ENCODE measurements around the gene PPP2R2B. TPM values are rescaled to one million over a fixed set of nuclear protein-coding genes. Genes with fewer than 3 reads are reported as not detected.

The PPP2R2B gene
- total RNA-seq, 1 experiment from 2014 or later, result not detected

DNA sequence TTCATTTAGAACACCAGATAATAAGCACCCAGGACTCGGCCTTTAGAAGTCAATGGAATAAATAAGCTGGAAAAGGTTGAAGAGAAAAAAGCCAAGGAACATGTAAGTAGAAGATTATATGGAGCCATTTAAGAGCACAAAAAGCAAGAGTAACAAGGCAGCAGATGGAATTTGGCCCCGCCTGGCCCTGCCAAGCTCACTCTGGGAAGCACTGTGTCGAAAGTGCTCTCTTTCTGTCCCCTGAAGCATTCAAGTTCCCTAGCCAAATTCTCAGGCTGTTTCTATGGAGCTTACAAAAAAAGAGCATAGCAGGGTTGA, 289.6 kb downstream of the PPP2R2B start:
- Histone ChIP-seq H4K20me1 (ENCODE audit: low read length) (no peaks in the 10 kb centered on the region), H3F3A (ENCODE audit: low read length, unreplicated experiment) (no peaks in the 10 kb centered on the region), H3K4me3 (ENCODE audit: low read length) (no peak overlapping the region), H3K9me2 (replicated peaks; ENCODE audit: low read length) (no peaks in the 10 kb centered on the region), H3K4me2 (ENCODE audit: low read length) (no peak overlapping the region), H3K27me3 (ENCODE audit: low read length) (peaks cover 71% of the 10 kb centered on the region), H3K79me2 (ENCODE audit: low read length) (no peaks in the 10 kb centered on the region), H3K4me1 (ENCODE audit: insufficient read depth, low read length) (0 out of 2 replicates have a peak, but pooled peaks cover 10% of the 10 kb centered on the region), H3K9ac (ENCODE audit: low read length) (no peak overlapping the region), H2AFZ (ENCODE audit: low read length) (no peak overlapping the region), H3K36me3 (ENCODE audit: low read depth, low read length) (no peaks in the 10 kb centered on the region), H3K27ac (ENCODE audit: low read length) (no peak overlapping the region), H3K9me3 (ENCODE audit: low read length) (no peaks in the 10 kb centered on the region)
- intact Hi-C loops (cut with micrococcal nuclease), result no loop called here
- CTCF ChIA-PET, result no interaction called here
- no peak for DNase-seq
- TF ChIP-seq, protein P1, sequence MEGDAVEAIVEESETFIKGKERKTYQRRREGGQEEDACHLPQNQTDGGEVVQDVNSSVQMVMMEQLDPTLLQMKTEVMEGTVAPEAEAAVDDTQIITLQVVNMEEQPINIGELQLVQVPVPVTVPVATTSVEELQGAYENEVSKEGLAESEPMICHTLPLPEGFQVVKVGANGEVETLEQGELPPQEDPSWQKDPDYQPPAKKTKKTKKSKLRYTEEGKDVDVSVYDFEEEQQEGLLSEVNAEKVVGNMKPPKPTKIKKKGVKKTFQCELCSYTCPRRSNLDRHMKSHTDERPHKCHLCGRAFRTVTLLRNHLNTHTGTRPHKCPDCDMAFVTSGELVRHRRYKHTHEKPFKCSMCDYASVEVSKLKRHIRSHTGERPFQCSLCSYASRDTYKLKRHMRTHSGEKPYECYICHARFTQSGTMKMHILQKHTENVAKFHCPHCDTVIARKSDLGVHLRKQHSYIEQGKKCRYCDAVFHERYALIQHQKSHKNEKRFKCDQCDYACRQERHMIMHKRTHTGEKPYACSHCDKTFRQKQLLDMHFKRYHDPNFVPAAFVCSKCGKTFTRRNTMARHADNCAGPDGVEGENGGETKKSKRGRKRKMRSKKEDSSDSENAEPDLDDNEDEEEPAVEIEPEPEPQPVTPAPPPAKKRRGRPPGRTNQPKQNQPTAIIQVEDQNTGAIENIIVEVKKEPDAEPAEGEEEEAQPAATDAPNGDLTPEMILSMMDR (conservative IDR thresholded peaks at IDR 0.05; ENCODE audit: low read depth, low read length), result no peak
- TF ChIP-seq EZH2 (IDR thresholded peaks at IDR 0.05; ENCODE audit: low read length, unreplicated experiment) (no peak), EZH2phosphoT487 (IDR thresholded peaks at IDR 0.05; ENCODE audit: borderline replicate concordance, low read length) (no peak)
- no peak for ATAC-seq
- BruUV-seq (replicated peaks), result no TSS peak
- POLR2A ChIA-PET (ENCODE audit: unreplicated experiment), result no interaction called here

DNA sequence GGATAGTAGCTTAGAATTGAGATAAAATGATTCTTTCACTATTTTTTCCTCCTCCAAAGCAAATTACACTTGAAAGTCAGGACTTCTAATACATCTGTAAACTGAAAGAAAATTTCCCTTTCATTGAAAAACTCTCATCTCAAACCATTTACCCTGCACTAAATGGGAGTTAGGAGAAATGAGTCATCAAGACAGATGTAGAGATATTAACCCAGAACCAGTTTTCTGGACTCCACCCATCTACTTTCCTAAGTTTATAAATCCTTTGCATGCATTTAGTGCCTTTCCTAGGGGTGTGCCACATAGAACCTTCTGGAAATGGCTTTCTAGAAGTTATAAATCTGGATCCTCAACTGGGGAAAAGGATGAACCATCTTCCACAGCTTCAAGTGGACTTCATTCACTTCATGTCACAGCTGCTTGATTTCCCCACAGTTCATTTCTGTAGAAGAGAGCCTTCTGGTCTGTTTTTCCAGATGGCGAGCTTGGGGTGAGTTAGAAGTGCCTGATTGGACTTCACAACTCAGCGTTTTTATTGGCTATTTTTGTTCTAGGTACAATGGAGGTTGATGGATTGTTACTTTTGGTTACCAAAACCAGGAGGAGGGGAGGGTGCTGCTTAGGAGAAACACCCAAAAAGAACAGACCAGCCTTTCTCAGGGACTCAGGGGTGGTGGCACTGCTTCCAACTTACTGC, 290.1 kb downstream of the PPP2R2B start:
- Histone ChIP-seq H3K4me2 (ENCODE audit: low read length) (no peak overlapping the region), H3K27me3 (ENCODE audit: low read length) (peaks cover 72% of the 10 kb centered on the region), H3K79me2 (ENCODE audit: low read length) (no peaks in the 10 kb centered on the region), H3K9me3 (ENCODE audit: low read length) (no peaks in the 10 kb centered on the region), H3K4me3 (ENCODE audit: low read length) (no peak overlapping the region), H3K36me3 (ENCODE audit: low read depth, low read length) (no peaks in the 10 kb centered on the region), H3K27ac (ENCODE audit: low read length) (no peak overlapping the region), H3K9ac (ENCODE audit: low read length) (no peak overlapping the region), H3F3A (ENCODE audit: low read length, unreplicated experiment) (no peaks in the 10 kb centered on the region), H2AFZ (ENCODE audit: low read length) (no peak overlapping the region), H3K4me1 (ENCODE audit: insufficient read depth, low read length) (0 out of 2 replicates have a peak, but pooled peaks cover 10% of the 10 kb centered on the region), H4K20me1 (ENCODE audit: low read length) (no peaks in the 10 kb centered on the region), H3K9me2 (replicated peaks; ENCODE audit: low read length) (no peaks in the 10 kb centered on the region)
- TF ChIP-seq EZH2phosphoT487 (IDR thresholded peaks at IDR 0.05; ENCODE audit: borderline replicate concordance, low read length), result no peak
- TF ChIP-seq, protein P1 (conservative IDR thresholded peaks at IDR 0.05; ENCODE audit: low read depth, low read length), result no peak
- no peak for TF ChIP-seq EZH2 (IDR thresholded peaks at IDR 0.05; ENCODE audit: low read length, unreplicated experiment)
- POLR2A ChIA-PET (ENCODE audit: unreplicated experiment), result no interaction called here
- intact Hi-C loops (cut with micrococcal nuclease), result no loop called here
- CTCF ChIA-PET, result no interaction called here
- DNase-seq (peak; percentile 67), ATAC-seq (peak; percentile 53)
- no TSS peak for BruUV-seq (replicated peaks)

DNA sequence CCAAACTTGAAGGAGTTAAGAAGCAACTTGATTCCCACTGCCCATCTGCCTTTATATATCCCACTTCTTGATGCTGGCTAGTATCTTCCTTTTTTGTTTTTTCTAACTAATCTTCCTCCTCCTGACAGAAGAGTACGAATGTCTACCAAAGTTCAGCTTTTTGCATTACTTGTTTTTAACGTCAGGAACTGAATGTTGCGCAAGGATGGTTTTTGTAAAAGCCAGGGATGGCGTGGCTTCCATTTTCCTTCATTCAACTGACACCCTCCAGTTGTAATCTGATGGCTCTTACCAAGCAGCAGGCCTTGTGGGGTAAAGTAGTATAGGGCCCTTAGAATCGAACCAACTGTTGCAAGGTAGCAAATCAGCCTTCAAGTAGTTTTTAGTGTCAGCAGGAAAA, 291.8 kb downstream of the PPP2R2B start:
- no peak overlapping the region for H2AFZ ChIP-seq (ENCODE audit: low read length)
- H3K36me3 ChIP-seq (ENCODE audit: low read depth, low read length), result no peaks in the 10 kb centered on the region
- intact Hi-C loops (cut with micrococcal nuclease), result no loop called here
- H3K9ac ChIP-seq (ENCODE audit: low read length), result no peak overlapping the region
- ATAC-seq, result no peak
- ChIA-PET POLR2A (ENCODE audit: unreplicated experiment) (no interaction called here), CTCF (no interaction called here)
- no peaks in the 10 kb centered on the region for H4K20me1 ChIP-seq (ENCODE audit: low read length)
- no TSS peak for BruUV-seq (replicated peaks)
- H3F3A ChIP-seq (ENCODE audit: low read length, unreplicated experiment), result no peaks in the 10 kb centered on the region
- H3K79me2 ChIP-seq (ENCODE audit: low read length), result no peaks in the 10 kb centered on the region
- H3K9me3 ChIP-seq (ENCODE audit: low read length), result no peaks in the 10 kb centered on the region
- H3K27me3 ChIP-seq (ENCODE audit: low read length), result peaks cover 73% of the 10 kb centered on the region
- no peak overlapping the region for H3K4me2 ChIP-seq (ENCODE audit: low read length)
- no peaks in the 10 kb centered on the region for H3K9me2 ChIP-seq (replicated peaks; ENCODE audit: low read length)
- H3K4me3 ChIP-seq (ENCODE audit: low read length), result no peak overlapping the region
- DNase-seq, result no peak
- no peak overlapping the region for H3K27ac ChIP-seq (ENCODE audit: low read length)
- 0 out of 2 replicates have a peak, but pooled peaks cover 10% of the 10 kb centered on the region for H3K4me1 ChIP-seq (ENCODE audit: insufficient read depth, low read length)
- no peak for TF ChIP-seq EZH2phosphoT487 (IDR thresholded peaks at IDR 0.05; ENCODE audit: borderline replicate concordance, low read length)
- TF ChIP-seq, protein P1 (conservative IDR thresholded peaks at IDR 0.05; ENCODE audit: low read depth, low read length), result no peak
- TF ChIP-seq EZH2 (IDR thresholded peaks at IDR 0.05; ENCODE audit: low read length, unreplicated experiment), result no peak

Data from PC-3 (cell line).